ENCODE results near the gene GRIN1.
A peak's percentile ranks its signal among the peaks of the same experiment; 100 is the strongest.

GRIN1 gene

DNA sequence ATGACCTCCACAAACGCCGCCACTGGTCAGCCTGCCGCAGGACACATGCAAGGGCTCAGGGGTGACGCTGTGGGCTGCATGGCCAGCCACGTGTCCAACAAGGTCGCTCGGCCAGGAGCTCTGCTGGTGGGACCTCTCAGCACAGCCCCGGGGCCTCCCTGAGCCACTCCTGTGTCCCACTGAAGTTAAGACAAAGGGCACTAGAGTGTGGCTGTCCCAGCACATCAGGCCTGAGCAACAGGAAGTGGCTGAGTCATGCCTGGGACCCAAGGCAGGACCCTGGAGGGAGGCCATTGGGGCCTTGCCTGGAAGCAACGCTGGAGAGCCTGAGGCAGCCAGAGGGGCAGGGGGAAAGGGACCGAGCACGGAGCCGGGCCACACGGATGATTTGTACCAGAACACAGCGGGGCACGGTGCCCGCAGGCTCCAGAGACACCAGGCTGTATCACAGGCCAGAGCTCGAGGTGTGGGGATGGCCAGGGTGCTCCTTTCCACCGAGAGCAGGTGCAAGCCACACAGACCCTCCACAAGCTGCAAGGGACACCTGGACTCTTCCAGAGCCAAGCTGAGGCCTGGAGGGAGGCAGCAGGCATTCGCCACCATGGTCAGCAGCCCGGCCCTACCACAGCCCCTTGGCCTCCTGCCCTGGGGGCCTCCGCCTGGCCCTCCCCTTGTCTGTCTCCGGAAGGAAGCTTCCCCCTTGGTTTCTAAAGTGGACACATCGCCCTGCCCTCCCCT is 39.4 kb downstream of the GRIN1 start:
- DNase-seq (ENCODE audit: low read depth, low spot score): no peak

DNA sequence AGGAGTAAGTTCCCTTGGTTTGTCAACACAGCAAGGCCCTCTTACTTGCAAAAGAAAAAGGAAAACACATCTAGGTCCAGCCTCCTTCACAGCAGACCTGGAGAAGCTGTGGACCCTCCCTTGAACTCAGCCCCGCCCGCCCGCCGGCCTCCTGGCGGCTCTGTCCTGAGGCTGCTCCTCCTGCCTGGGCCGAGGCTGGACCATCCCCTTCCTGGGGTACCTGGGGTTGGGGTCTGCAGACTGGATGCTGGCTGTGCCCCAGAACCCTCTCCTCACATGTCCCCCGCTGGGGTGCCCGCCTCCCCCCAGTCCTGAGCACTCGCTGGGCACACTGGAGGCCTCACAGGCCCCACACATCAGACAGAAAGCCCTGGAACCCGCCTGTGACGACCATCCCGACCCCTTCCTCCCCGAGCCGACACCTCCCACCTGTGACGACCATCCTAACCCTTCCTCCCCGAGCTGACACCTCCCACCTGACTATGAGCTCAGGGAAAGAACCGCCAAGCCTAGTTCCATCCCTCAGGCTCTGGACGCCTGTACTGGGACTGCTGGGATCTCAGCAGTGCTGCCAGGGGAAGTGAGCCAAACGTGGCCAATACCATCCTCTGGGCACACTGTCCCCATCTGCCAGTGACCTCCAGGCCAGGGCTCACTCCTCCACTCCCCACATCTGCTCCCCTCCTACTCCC is 40.1 kb downstream of the GRIN1 start:
- no peak for DNase-seq (ENCODE audit: low read depth, low spot score)

DNA sequence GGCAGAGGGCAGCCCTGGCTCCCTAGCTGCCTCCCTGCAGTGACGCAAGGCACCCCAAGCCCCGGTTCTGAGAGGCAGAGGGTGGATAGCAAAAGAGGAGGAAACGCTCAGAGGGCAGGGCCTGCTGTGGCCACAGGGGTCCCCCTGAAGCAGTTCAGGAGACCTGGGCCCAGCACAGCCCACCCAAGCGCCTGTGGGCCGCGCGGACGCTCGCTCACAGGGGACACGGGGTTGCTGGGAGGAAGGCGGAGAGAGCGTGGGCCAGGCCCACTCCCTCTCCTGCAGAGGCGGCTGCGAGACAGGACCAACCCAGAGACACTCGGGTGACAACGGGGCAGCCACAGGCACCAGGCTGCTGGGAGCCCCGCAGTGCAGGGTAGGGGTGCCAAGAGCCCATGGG is 40.8 kb downstream of the GRIN1 start:
- DNase-seq (ENCODE audit: low read depth, low spot score): no peak

DNA sequence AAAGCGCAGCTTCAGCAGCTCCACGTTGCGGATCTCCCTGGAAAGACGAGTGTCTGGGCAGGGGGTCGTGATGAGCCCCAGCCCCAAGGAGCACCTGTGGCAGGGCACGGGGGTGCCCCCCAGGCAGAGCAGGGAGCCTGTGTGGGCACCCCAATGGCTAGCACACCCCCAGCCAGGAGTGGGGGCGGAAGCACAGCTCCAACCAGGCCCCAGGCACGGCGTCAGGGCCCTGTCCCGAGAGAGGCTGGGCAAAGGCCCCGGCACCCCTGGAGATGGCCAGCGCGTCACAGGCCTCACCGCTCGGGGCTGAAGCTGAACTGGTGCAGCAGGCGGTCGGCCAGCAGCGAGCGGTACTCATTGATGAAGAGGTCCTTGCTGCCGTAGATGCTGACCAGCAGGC is 41.5 kb downstream of the GRIN1 start:
- DNase-seq (ENCODE audit: low read depth, low spot score): no peak

- DNase-seq (ENCODE audit: low read depth, low spot score): no peak
Observed at GRCh38 chr9:137181680-137182079, 42.7 kb downstream of the GRIN1 start.

GRCh38 chr9:137182836-137183235 is 43.9 kb downstream of the GRIN1 start:
- DNase-seq (ENCODE audit: low read depth, low spot score): no peak

DNA sequence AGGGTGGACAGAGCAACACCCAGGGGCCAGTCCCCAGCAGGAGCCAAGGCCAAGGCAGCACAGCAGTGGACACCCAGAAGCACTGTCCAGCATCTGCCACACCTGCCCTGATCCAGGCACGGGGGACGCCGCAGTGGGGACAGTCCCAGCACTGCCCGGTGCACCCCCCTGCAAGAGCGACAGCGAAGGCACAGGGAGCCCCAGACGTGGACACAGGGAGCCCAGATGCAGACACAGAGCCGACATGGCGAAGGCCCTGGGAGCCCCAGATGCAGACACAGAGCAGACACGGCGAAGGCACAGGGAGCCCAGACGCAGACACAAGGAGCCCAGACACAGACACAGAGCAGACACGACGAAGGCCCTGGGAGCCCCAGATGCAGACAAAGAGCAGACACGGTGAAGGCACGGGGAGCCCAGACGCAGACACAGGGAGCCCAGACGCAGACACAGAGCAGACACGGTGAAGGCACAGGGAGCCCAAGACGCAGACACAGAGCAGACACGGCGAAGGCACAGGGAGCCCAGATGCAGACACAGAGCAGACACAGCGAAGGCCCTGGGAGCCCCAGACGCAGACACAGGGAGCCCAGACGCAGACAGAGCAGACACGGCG is 45.1 kb downstream of the GRIN1 start:
- no peak for DNase-seq (ENCODE audit: low read depth, low spot score)

GRCh38 chr9:137184881-137185660 is 46.1 kb downstream of the GRIN1 start:
- DNase-seq (ENCODE audit: low read depth, low spot score): no peak

GRCh38 chr9:137185921-137186320 is 47.0 kb downstream of the GRIN1 start:
- DNase-seq (ENCODE audit: low read depth, low spot score): no peak

DNA sequence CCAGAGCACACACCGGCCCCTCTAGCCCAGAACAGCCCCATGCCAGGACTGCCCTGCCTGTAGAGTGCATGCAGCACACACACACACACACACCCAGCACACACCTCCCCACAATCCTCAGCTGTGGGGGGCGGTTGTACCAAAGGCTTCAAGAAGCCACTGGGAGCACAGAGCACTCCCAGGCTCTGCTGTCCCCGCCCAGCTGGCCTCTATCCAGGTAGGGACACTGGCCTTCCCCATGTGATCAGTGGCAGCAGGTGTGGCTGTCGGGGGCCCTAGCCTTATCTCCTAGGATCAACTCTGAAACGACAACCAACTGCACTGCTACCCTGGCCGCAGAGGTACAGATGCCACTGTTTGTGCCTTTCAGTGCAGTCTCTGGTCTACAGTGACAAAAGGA is 47.4 kb downstream of the GRIN1 start:
- no peak for DNase-seq (ENCODE audit: low read depth, low spot score)

GRCh38 chr9:137187386-137187785 is 48.4 kb downstream of the GRIN1 start:
- DNase-seq (ENCODE audit: low read depth, low spot score): no peak

GRCh38 chr9:137188086-137188489 is 49.1 kb downstream of the GRIN1 start:
- DNase-seq (ENCODE audit: low read depth, low spot score): no peak

- peak; percentile 92 for DNase-seq (ENCODE audit: low read depth, low spot score)
Observed at GRCh38 chr9:137188490-137189296, 49.7 kb downstream of the GRIN1 start, which contains the start of the genes ANAPC2 and SSNA1. Gene ANAPC2 (minus strand): TSS chr9:137188560. CDS start chr9:137188532, 28 bp downstream. Gene SSNA1 (plus strand): TSS chr9:137188676. CDS start chr9:137188727, 51 bp downstream.

- no peak for DNase-seq (ENCODE audit: low read depth, low spot score)
Observed at GRCh38 chr9:137189297-137190295, 50.6 kb downstream of the GRIN1 start.

DNA sequence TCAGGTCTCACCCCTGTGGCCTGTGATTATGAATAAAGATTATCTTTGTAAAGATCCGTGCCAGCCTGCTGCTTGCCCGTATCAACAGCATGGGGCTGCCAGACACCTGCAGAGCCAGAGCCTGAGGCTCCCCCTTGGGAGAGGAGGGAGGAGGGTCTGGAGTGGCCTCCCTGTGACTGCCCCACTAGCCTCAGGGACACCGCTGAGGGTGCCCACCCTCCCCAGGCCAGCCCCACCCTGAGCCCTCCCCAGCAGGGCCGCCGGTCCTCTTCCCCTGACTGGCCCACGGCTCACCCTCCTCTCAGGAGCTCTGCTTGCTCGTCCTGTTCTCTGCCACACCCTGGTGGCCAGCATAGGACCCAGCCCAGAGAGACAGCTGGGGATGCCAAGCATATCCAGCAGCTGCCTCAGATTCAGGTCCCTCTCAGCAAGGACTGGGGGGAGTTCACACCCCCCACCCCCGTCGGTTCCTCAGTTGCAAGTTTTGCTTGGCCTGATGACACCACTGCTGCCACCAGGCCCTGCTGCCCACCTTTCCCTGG is 51.4 kb downstream of the GRIN1 start:
- no peak for DNase-seq (ENCODE audit: low read depth, low spot score)

DNA sequence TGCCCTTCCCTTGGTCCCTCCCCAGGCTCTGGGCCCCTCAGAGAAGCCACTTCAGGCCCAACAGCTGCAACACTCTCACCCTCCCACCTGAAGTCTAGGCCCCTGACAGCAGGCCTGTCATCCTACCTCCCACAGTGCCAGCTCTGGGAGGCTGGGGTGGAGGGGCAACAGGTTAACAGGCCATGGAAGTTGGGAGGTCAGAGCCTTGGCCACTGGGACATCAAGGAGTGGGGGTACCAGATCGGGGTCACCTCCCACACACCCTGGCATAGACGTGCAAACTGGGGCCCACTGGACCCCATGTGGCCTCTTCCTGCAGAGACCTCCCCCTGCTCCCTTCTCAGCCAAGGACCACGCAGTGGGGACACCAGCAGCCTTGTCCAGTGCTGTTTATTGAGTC is 52.3 kb downstream of the GRIN1 start:
- DNase-seq (ENCODE audit: low read depth, low spot score): no peak

DNA sequence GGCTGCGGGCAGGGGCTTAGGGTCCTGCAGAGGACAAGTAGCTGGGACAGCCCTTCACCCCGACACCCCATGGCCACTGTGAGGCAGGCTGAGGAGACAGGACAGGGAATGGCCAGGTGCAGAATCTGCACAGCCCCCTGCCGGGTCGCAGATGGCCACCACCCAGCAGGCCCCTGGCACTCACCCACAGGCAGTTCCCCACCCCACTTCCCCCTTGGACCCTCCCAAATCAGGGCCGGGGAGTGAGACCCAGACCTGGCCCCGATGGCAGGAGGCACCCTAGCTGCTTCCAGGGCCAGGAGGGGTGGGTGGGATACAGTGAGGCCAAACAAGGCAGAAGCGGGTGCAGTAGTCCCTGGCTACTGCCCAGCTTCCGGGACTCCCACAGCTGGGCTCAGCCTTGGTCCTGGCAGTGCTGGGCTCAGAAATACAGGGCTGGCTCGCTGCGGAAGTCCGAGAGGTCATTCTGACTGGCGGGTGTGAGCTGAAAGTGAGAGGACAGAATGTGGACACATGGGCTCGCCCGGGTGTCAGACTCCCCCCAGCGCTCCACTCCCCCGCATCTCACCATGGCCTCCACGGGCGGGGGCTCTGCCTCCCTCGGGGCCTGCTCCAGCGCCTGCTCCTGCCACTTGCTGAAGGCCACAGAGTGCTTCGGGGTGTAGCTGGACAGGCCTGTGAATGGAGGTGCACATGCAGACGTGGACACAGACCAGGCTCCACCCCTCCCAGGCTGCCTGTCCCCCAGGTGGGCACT is 52.9 kb downstream of the GRIN1 start:
- DNase-seq (ENCODE audit: low read depth, low spot score): no peak

- no peak for DNase-seq (ENCODE audit: low read depth, low spot score)
Observed at GRCh38 chr9:137192448-137192780, 53.5 kb downstream of the GRIN1 start.

- DNase-seq (ENCODE audit: low read depth, low spot score): no peak
Observed at GRCh38 chr9:137192859-137193258, 53.9 kb downstream of the GRIN1 start.

Measured in activated CD4-positive, CD25-positive, alpha-beta regulatory T cell treated with anti-CD3 and anti-CD28 coated beads, Interleukin-2, amount 50 U/mL, for 16 hours (primary cell).